ENCODE measurements around the gene CD300C.
"Not testable (repeated sequence)": the region's sequence is repeated elsewhere in the genome, so short reads cannot be mapped to it uniquely, and the experiment has no call there.

Gene CD300C

GRCh38 chr17:74558882-74559519 is 13.1 kb upstream of the CD300C start:
- DNase-seq, result no peak

DNA sequence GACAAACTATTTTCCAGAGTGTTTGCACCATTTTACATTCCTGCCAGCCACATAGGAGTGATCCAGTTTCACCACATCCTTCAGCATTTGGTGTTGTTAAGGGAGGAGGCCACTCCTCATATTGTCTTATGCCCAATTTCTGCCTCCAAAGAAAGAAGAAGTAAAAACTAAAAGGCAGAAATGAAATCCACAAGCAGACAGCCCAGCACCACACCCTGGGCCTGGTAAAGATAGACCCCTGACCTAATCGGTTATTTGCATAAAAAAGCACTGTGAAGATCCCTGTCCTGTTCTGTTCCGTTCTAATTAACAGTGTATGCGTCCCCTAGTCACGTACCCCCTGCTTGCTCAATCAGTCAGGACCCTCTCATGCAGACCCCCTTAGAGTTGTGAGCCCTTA is 12.5 kb upstream of the CD300C start:
- not testable (repeated sequence) for DNase-seq

DNA sequence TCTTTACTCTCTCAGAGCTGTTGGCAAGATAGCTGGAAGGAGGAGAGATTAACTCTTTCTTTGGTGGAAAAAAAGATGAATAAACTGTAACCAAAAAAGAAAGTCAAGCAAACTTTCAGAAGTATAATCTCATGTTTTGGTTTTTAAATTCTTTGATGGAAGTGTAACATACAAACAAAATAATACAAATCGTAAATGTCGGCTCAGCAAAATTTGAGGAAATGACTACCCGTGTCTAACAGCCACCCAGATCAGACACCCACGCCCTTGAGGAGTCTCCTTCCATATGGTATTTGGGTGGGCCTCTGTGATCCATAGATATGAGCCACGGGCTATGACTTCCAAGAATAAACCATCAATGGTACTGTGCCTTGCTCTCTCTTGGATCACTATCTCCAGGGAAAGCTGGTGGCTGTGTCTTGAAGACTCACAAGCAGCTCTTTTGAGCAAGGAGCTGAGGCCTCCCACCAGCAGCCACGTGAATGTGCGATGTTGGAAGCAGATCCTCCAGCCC is 9.6 kb upstream of the CD300C start:
- no peak for DNase-seq

DNA sequence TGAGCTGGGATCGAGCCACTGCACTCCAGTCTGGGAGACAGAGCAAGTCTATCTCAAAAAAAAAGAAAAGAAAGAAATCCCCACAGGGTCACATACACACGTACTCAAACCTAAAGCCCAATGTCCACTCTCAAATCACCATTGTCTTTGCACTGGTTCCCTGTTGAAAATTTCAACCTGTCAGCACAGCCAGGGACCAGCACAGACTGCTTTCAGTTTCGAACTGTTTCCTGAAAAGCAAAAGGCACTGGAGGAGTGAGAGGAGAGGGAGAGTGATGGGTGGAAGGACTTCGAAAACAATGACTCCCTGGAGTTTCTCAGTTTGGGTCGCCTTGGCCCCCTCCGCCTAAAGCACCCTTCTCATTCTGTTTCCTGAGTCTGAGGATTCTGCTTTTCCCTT is 9.0 kb upstream of the CD300C start:
- no peak for DNase-seq

DNA sequence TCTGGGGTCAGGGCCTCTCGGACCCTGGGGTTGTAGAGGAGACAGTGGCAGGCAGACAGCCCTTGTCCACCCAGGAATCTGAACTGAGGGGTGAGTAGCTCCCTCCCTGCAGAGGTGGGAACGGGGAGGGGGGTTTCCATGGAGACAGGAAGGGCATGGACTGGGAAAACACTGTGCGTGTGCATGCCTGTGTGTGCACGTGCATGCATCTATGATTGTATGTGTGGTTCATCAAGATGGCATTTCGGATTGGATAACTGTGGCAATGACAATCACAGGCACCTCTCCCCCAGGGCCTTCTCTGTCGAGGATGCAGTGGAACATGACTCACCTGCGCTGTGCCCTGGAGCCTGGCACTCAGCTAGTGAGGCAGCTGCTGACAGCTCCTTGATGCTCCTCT is 6.1 kb upstream of the CD300C start:
- no peak for DNase-seq

DNA sequence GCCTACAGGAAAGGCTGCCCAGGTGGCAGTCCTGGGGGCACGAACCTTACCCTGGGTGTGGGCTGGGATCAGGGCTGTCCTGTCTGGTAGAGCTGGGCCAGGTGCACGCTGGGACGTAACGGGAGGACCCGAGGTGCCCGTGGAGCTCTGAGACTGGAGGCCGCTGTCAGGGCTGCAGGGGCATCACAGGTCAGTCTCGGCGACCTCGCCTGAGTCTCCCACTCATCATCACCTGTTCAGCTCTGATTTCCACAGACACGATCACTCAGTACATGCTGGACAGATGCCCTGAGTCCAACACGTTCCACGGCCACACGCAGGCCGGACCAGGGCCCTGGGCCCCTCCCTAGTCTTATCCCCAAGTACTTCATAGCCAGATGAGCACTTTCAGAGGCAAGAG is 4.7 kb upstream of the CD300C start:
- DNase-seq, result no peak

DNA sequence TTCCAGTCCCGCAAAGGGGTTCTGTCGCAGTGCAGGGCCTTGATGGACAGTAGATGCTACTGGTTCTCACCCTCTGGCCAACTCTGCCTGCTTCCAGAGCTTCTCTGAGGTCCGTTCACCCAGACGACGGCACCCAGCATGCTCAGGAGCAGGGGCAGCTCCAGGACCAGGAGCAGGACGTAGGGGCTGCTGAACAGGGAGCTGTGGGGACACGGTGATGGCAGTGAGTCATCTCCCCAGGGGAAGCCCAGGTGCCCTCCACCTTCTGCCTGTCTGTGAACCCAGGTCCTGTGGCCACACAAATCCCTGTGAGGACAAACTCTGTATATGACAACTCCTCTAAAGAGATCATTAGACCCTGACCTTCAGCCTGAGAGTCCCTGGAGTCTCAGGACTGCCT is 3.4 kb upstream of the CD300C start:
- no peak for DNase-seq

- DNase-seq, result no peak
Observed at GRCh38 chr17:74547736-74548135, 1.8 kb upstream of the CD300C start.

GRCh38 chr17:74547264-74547663 is 1.3 kb upstream of the CD300C start:
- DNase-seq, result no peak

DNA sequence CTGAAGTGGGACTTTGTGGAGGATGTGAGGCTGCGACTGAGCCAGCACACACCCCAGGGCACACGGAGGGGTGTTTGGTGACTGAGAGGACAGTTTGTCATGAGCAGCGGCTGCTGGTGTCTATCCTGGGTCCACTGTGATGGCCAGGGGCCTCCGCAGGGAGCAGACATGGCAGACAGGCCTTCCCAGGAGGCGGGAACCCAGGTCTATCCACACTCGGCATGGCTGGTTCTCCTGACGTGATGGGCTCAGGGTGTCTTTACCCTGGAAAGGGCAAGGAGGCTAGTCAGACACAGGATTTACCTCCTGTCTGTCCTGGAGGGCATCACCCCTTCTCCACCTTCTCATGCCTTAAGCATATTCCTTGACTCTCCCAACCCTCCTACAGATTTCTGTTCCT is 671 bp upstream of the CD300C start:
- no peak for DNase-seq

- no peak for DNase-seq
Observed at GRCh38 chr17:74544991-74545842, 698 bp downstream of the CD300C start.

DNA sequence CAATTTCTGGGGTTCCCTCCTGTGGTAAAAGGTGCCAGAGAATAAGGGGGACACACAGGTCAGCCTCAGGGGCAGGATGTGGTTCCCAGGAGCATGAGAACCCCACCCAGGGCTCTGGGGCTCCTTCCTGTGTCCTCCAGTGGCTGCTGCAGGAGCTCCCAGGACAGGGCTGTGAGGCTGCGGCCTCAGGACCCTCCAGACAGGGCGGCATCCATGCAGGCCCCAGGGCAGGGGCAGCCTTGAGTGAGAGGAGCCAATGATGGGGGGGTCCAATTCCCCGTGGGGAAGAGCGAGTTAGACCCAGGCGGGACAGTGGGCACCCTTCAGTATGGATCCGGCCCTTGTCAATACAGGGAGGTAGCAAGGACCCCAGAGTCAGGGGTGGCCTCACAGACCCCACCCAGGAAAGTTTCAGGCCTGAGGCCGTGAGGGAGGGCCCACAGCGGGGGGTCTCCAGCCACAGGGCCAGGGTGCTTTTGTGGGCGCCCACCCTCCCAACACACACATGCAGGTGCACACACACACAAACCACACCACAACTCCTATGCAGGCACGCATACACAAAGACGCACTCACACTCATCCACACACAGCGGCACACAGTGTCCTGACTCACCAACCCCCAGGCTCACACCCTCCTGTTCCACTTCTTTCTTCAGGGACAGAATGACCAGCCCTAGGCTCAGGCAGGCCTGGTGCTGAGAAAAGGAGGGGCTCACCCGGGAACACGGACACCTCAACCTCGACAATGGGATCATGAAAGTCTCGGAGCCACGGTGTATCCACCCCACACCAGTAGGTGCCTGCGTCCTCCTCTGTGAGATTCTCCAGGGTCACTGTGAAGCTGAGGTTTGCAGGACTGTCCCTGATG is 1.8 kb downstream of the CD300C start:
- no peak for DNase-seq

DNA sequence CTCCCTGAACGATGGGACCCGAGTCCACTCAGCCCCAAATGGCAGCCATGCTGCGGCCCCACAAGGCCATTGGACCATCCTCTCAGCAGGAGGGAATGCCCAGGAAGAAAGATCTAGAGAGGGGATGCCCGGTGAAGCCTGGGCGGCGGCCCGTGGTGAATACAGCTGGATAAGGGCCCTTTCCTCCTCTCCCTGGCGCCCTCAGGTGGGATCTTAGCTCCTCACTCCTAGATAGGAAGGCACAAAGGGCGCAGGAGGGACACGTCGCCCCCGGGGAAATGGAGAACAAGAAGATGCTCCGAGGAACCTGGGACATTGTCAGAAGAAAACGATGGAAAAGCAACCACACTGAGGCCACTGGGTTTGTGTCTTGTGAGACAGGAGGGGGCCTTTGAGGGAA is 2.5 kb downstream of the CD300C start:
- DNase-seq, result no peak

DNA sequence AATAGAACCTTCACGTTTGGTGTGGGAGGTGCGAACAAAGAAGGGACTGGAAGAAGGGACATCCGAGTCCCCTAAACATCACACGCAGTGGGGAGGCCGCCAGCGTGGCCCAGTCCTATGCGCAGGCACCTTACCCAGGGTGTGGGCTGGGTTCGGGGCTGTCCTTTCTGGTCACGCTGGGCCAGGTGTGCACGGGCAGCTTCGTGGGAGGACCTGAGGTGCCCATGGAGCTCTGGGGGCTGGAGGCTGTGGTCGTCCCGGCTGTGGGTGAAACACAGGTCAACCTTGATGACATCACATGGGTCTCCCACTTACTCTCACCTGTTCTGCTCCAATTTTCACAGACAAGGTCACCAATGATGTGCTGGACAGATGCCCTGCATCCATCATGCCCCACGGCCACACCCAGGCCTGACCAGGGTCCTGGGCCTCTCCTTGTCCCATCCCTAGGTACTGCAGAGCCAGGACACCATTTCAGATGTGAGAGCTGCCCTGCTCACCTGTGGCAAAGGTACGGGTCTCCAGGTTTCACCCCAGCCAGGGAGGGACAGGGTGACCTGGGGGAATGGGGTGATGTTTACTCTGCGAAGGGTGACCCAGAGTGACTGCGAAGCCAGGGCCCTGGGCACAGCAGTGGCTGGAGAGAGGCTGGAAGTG is 3.1 kb downstream of the CD300C start:
- DNase-seq, result no peak

GRCh38 chr17:74542166-74542565 is 3.7 kb downstream of the CD300C start:
- DNase-seq, result no peak

GRCh38 chr17:74541176-74542111 is 4.5 kb downstream of the CD300C start:
- DNase-seq, result no peak

DNA sequence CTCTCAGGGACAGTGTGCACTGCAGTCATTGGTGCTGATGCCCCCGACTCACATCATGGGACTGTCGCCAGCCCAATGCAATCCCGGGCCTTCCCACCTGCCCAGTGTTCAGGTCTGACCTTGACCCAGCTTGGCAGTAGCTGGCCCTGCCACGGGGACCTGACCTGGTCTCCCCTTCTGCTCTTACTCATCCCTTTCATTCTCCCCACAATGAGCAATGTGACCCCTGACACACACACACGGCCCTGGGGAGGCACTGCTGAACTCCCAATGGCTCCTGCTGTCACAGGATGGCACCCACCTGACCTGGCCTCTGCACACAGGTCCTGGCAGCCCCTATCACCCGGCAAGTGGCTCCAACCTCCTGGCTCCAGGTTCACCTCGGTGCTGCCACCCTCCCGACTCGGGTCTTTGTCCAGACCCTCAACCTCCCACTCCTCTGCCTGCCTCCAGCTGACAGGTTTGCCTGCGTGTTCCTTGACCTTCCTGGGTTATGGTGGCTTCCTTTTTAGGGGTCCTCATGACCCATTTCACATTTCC is 6.6 kb downstream of the CD300C start:
- DNase-seq, result no peak

GRCh38 chr17:74536890-74537289 is 9.0 kb downstream of the CD300C start:
- DNase-seq, result no peak

DNA sequence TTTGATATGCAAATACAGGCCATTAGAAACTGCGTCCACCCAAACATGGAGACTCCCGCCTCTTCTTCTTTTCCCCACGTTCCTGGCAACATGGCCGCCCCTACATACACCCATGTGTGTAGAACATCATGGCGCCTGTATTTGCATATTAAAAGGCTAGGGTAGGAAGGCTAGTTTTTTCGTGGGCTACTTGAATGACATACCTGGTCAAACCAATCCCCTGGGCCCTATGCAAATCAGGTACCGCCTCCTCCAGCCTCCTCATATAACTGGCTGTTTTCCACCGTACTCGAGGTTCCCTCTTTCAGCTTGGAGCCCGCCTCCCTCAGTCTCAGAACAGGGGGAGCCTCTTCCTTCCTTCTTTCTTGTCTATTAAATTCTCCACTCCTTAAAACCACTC is 13.8 kb downstream of the CD300C start:
- no peak for DNase-seq

DNA sequence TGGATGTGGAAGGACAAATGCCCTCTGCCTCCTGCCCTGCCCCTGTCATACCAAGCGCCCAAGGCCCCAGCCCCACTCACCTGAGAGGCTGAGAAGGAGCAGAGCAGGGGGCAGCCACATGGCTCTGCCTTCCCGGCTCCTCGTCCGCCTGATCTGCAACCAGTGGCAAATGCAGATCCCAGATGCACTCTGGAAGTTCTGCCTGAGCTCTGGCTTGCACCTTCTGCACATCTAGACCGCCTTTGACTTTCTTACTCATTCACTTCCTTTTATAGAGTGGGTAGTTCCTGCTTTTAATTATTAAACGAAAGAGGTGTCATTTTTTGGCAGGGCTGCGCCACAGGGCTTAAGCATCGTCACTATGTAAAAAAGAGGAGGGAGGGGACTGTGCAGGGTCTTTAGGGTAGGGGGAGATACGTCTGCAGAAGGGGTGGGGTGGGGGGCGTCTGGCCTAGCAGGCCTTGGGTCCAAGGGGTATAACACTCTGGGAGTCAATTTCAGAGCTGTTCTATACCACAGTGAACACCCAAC is 14.6 kb downstream of the CD300C start, which contains the start of gene CD300LB:
CD300LB (minus strand) TSS at position 245 of the 531 bp plus-strand sequence; CDS start at position 120, 125 bp downstream.
- no peak for DNase-seq

- DNase-seq, result no peak
Observed at GRCh38 chr17:74530831-74531150, 15.1 kb downstream of the CD300C start.

Data from NCI-H187 treated with DMSO at 0.1 percent for 48 hours (cell line).